Calu3 (cell line): Measurements from ENCODE around the gene C19orf33. TPM values are rescaled to one million over a fixed set of nuclear protein-coding genes. Genes with fewer than 3 reads are reported as not detected.

Experiments used
- BruUV-seq: library from RNA; stranded (reverse); fragments of 400-500 nt; replicated peaks from 2 replicates; lab custom pipeline; 2021; lab: Mats Ljungman, UMichigan
- CTCF ChIA-PET: fragments of 300-600 bp; sonication (Branson Sonifier 250); formaldehyde crosslinking; loops from one replicate; lab custom pipeline; 2022; ENCODE audit warnings: antibody characterized with exemption; lab: Charles Lee
- DNase-seq: peaks from one replicate; pipeline ENCODE4 v3.0.0; 2022
- H3K27ac Mint-ChIP-seq: one replicate; pipeline ENCODE4 v1.8.0; 2022; ENCODE audit warnings: mixed read lengths; ENCODE audit not compliant: unreplicated experiment
- H3K27me3 Mint-ChIP-seq: one replicate; pipeline ENCODE4 v1.8.0; 2022; ENCODE audit warnings: mixed read lengths; ENCODE audit not compliant: unreplicated experiment
- H3K36me3 Mint-ChIP-seq: one replicate; pipeline ENCODE4 v1.8.0; 2022; ENCODE audit warnings: mild to moderate bottlenecking, moderate library complexity, mixed read lengths; ENCODE audit not compliant: insufficient read depth, unreplicated experiment
- H3K4me1 Mint-ChIP-seq: one replicate; pipeline ENCODE4 v1.8.0; 2022; ENCODE audit warnings: mild to moderate bottlenecking, low read depth, mixed read lengths; ENCODE audit not compliant: unreplicated experiment
- H3K4me3 Mint-ChIP-seq: one replicate; pipeline ENCODE4 v1.8.0; 2022; ENCODE audit warnings: mild to moderate bottlenecking, low read depth, moderate library complexity, mixed read lengths; ENCODE audit not compliant: unreplicated experiment
- H3K9me3 Mint-ChIP-seq: one replicate; pipeline ENCODE4 v1.8.0; 2022; ENCODE audit warnings: low read depth, mixed read lengths; ENCODE audit not compliant: unreplicated experiment
- intact Hi-C: fragments of 100-400 bp; cut with micrococcal nuclease; formaldehyde crosslinking; loops from one replicate; pipeline ENCODE4 v1.10.0; 2022; ENCODE audit not compliant: unreplicated experiment
- total RNA-seq: library from RNA; stranded (reverse); gene quantifications from 2 replicates; pipeline ENCODE4 v1.2.3, GENCODE V29; 2022
- TF ChIP-seq, protein P1 (sequence below): fragments of 200-600 bp; IDR thresholded peaks from one replicate; pipeline ENCODE4 v1.8.0; 2022; ENCODE audit warnings: antibody characterized with exemption; ENCODE audit not compliant: unreplicated experiment

Gene C19orf33
- total RNA-seq, 1 experiment from 2014 or later: 189 TPM

DNA sequence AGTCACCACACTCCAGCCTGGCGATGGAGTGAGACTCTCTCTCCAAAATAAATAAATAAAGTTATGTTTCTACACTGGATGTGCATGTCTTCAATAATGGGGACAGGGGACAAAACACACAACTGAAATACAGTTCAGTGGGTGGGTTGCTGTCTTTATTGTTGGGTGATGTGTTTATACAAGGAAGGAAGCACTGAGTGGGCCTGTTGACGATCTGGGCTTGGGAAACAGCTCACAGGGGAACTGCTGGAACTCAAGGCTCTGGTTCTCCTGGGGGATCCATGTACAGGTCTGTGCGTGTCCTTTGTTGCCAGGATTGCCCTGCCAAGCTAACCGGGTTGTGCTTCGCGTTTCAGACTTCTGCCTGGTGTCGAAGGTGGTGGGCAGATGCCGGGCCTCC lies 20.8 kb upstream of the C19orf33 start:
- TF ChIP-seq, protein P1, sequence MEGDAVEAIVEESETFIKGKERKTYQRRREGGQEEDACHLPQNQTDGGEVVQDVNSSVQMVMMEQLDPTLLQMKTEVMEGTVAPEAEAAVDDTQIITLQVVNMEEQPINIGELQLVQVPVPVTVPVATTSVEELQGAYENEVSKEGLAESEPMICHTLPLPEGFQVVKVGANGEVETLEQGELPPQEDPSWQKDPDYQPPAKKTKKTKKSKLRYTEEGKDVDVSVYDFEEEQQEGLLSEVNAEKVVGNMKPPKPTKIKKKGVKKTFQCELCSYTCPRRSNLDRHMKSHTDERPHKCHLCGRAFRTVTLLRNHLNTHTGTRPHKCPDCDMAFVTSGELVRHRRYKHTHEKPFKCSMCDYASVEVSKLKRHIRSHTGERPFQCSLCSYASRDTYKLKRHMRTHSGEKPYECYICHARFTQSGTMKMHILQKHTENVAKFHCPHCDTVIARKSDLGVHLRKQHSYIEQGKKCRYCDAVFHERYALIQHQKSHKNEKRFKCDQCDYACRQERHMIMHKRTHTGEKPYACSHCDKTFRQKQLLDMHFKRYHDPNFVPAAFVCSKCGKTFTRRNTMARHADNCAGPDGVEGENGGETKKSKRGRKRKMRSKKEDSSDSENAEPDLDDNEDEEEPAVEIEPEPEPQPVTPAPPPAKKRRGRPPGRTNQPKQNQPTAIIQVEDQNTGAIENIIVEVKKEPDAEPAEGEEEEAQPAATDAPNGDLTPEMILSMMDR: no peak
- Mint-ChIP-seq H3K4me1 (peaks cover 33% of the 10 kb centered on the region), H3K36me3 (peaks cover 87% of the 10 kb centered on the region), H3K27ac (no peak overlapping the region), H3K9me3 (no peaks in the 10 kb centered on the region), H3K4me3 (no peak overlapping the region), H3K27me3 (no peaks in the 10 kb centered on the region)
- DNase-seq: no peak
- BruUV-seq: no TSS peak
- CTCF ChIA-PET: no interaction called here
- intact Hi-C loops: no loop called here

DNA sequence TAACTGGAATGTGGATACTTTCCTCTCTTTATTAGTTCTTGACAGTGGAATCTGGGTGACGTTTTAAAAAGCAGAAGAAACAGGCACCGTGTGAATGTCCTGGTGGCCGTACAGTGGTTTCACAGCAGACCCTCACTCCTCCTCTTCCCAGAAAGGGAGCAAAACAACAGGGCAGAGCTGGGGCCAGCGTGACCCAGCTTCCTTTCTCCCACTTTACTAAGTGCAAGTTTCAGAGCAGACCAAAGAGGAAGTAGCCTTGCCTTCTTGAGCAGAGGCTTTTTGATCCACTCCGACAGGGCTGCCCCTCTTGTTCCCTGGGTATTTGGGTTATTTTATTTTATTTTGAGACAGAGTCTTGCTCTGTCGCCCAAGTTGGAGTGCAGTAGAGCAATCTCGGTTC lies 19.6 kb upstream of the C19orf33 start:
- no peaks in the 10 kb centered on the region for H3K9me3 Mint-ChIP-seq
- CTCF ChIA-PET: no interaction called here
- no peak overlapping the region for H3K4me3 Mint-ChIP-seq
- no peak overlapping the region for H3K27ac Mint-ChIP-seq
- intact Hi-C loops: no loop called here
- no peaks in the 10 kb centered on the region for H3K27me3 Mint-ChIP-seq
- DNase-seq: no peak
- peaks cover 90% of the 10 kb centered on the region for H3K36me3 Mint-ChIP-seq
- BruUV-seq: no TSS peak
- TF ChIP-seq, protein P1: no peak
- peaks cover 36% of the 10 kb centered on the region for H3K4me1 Mint-ChIP-seq

DNA sequence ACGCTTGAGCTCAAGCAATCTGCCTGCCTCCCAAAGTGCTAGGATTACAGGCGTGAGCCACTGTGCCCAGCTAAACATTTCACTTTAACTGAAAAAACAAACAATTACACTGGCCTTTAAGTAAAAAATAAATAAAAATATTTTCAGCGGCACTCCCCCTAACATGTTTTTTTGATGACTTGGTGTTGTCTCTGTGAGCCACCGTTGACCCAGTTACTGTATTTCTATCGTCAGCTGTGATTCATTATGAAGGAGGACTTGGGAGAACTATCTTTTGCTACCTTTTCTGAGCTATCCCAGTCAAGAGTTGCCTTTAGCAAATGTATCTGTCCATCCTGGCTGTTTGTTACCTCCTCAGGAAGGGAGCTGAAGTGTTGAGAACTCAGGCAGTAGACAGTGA lies 18.5 kb upstream of the C19orf33 start:
- Mint-ChIP-seq H3K36me3 (peaks cover 91% of the 10 kb centered on the region), H3K27ac (no peak overlapping the region), H3K27me3 (no peaks in the 10 kb centered on the region), H3K4me3 (no peak overlapping the region), H3K9me3 (no peaks in the 10 kb centered on the region), H3K4me1 (peaks cover 44% of the 10 kb centered on the region)
- no peak for DNase-seq
- TF ChIP-seq, protein P1: no peak
- intact Hi-C loops: no loop called here
- BruUV-seq: no TSS peak
- CTCF ChIA-PET: interaction anchor here (1.4 kb wide), 1 partner anchor 21 kb away, joined by 4 read pairs; the partner anchor contains the start of gene SPINT2

DNA sequence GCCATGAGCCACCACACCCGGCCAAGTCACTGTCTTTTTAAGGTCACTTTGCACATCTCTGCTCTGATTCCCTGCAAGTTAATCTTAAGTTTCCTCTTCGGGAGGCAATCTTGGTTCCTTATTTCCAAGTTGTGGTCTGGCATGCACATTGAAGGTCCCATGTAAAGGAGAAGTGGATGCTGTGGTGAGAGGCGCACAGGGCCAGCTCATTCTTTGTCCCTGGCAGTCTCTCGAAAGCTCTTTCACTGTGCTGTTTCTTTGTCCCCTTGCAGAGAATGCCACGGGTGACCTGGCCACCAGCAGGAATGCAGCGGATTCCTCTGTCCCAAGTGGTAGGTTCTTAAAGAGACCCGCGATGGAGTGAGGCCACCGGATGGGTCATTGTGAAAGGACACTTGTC lies 16.4 kb upstream of the C19orf33 start:
- no peaks in the 10 kb centered on the region for H3K27me3 Mint-ChIP-seq
- no peak overlapping the region for H3K27ac Mint-ChIP-seq
- TF ChIP-seq, protein P1: no peak
- CTCF ChIA-PET: no interaction called here
- H3K4me3 Mint-ChIP-seq: no peak overlapping the region
- BruUV-seq: no TSS peak
- no peak for DNase-seq
- H3K9me3 Mint-ChIP-seq: no peaks in the 10 kb centered on the region
- intact Hi-C loops: no loop called here
- H3K4me1 Mint-ChIP-seq: peaks cover 34% of the 10 kb centered on the region
- peaks cover 94% of the 10 kb centered on the region for H3K36me3 Mint-ChIP-seq
